ENCODE data around the gene HPCAL1.
A peak's percentile ranks its signal among the peaks of the same experiment; 100 is the strongest.

HPCAL1 gene

GRCh38 chr2:10303694-10304378 is 1.1 kb downstream of the HPCAL1 start:
- TF ChIP-seq NFIC (IDR thresholded peaks at IDR 0.05) (no peak), ZBTB7A (IDR thresholded peaks at IDR 0.05; ENCODE audit: low read depth) (peak; percentile 23; the same call in 1 of the 2 replicates)

- TF ChIP-seq REST (IDR thresholded peaks at IDR 0.05; ENCODE audit: low read depth) (no peak), FOXM1 (IDR thresholded peaks at IDR 0.05; ENCODE audit: borderline replicate concordance, low read depth) (no peak), MAX (IDR thresholded peaks at IDR 0.05) (no peak), EGR1 (IDR thresholded peaks at IDR 0.05) (no peak), ZBTB7A (IDR thresholded peaks at IDR 0.05; ENCODE audit: low read depth) (no peak), NFIC (IDR thresholded peaks at IDR 0.05) (no peak)
These were observed 2.0 kb downstream of the HPCAL1 start for GRCh38 chr2:10304458-10305253.

- TF ChIP-seq USF1 (IDR thresholded peaks at IDR 0.05) (no peak), REST (IDR thresholded peaks at IDR 0.05; ENCODE audit: low read depth) (no peak), EGR1 (IDR thresholded peaks at IDR 0.05) (no peak), EP300 (IDR thresholded peaks at IDR 0.05; ENCODE audit: borderline replicate concordance) (no peak), TAF1 (IDR thresholded peaks at IDR 0.05; ENCODE audit: low read depth) (no peak), CEBPB (IDR thresholded peaks at IDR 0.05) (no peak), TCF12 (IDR thresholded peaks at IDR 0.05; ENCODE audit: low read depth) (no peak), TEAD4 (IDR thresholded peaks at IDR 0.05) (no peak), NFIC (IDR thresholded peaks at IDR 0.05) (no peak), YY1 (IDR thresholded peaks at IDR 0.05; ENCODE audit: low read depth) (no peak), FOXM1 (IDR thresholded peaks at IDR 0.05; ENCODE audit: borderline replicate concordance, low read depth) (no peak), MAX (IDR thresholded peaks at IDR 0.05) (no peak), ZBTB7A (IDR thresholded peaks at IDR 0.05; ENCODE audit: low read depth) (no peak), RAD21 (IDR thresholded peaks at IDR 0.05; ENCODE audit: low read depth) (no peak), CREB1 (IDR thresholded peaks at IDR 0.05; ENCODE audit: low read depth) (no peak)
These were observed 2.5 kb downstream of the HPCAL1 start for GRCh38 chr2:10305254-10305635.

- TF ChIP-seq MAX (IDR thresholded peaks at IDR 0.05) (no peak), EGR1 (IDR thresholded peaks at IDR 0.05) (no peak), YY1 (IDR thresholded peaks at IDR 0.05; ENCODE audit: low read depth) (no peak), CEBPB (IDR thresholded peaks at IDR 0.05) (no peak), ZBTB7A (IDR thresholded peaks at IDR 0.05; ENCODE audit: low read depth) (no peak), USF1 (IDR thresholded peaks at IDR 0.05) (no peak), FOXM1 (IDR thresholded peaks at IDR 0.05; ENCODE audit: borderline replicate concordance, low read depth) (no peak), RAD21 (IDR thresholded peaks at IDR 0.05; ENCODE audit: low read depth) (no peak), REST (IDR thresholded peaks at IDR 0.05; ENCODE audit: low read depth) (no peak)
These were observed 3.0 kb downstream of the HPCAL1 start for GRCh38 chr2:10305715-10306114.
